G401.6 (cell line): ENCODE measurements around the gene AMIGO3.
"Not testable (repeated sequence)": the region's sequence is repeated elsewhere in the genome, so short reads cannot be mapped to it uniquely, and the experiment has no call there.

ENCODE experiments used
- FAIRE-seq: peaks from 2 replicates; lab custom pipeline; 2012; peaks lifted over from hg19 to GRCh38; lab: Jason Lieb, UNC

The AMIGO3 gene

GRCh38 chr3:49709852-49710251, 9.6 kb downstream of the AMIGO3 start:
- FAIRE-seq = no peak

- no peak for FAIRE-seq
Measured at GRCh38 chr3:49707113-49707480, 12.4 kb downstream of the AMIGO3 start.

GRCh38 chr3:49706456-49707112, 12.9 kb downstream of the AMIGO3 start:
- no peak for FAIRE-seq

GRCh38 chr3:49705390-49705960, 14.0 kb downstream of the AMIGO3 start:
- FAIRE-seq = no peak

- no peak for FAIRE-seq
Measured at GRCh38 chr3:49704629-49705028, 14.9 kb downstream of the AMIGO3 start.

GRCh38 chr3:49703956-49704355, 15.5 kb downstream of the AMIGO3 start:
- FAIRE-seq = no peak

GRCh38 chr3:49703443-49703927, 16.0 kb downstream of the AMIGO3 start:
- FAIRE-seq = no peak

- no peak for FAIRE-seq
Measured at GRCh38 chr3:49702672-49703071, 16.8 kb downstream of the AMIGO3 start.

GRCh38 chr3:49701388-49702077, 18.0 kb downstream of the AMIGO3 start:
- FAIRE-seq = no peak

- FAIRE-seq = no peak
Measured at GRCh38 chr3:49700453-49701128, 18.9 kb downstream of the AMIGO3 start.

- FAIRE-seq = no peak
Measured at GRCh38 chr3:49700014-49700413, 19.5 kb downstream of the AMIGO3 start.

- no peak for FAIRE-seq
Measured at GRCh38 chr3:49699281-49699979, 20.1 kb downstream of the AMIGO3 start.

- FAIRE-seq = not testable (repeated sequence)
Measured at GRCh38 chr3:49695350-49696015, 24.0 kb downstream of the AMIGO3 start.

GRCh38 chr3:49694409-49695070, 24.9 kb downstream of the AMIGO3 start:
- not testable (repeated sequence) for FAIRE-seq

GRCh38 chr3:49691481-49691880, 28.0 kb downstream of the AMIGO3 start:
- not testable (repeated sequence) for FAIRE-seq

- not testable (repeated sequence) for FAIRE-seq
Measured at GRCh38 chr3:49690856-49691255, 28.6 kb downstream of the AMIGO3 start.

- FAIRE-seq = not testable (repeated sequence)
Measured at GRCh38 chr3:49689908-49690624, 29.4 kb downstream of the AMIGO3 start.

- FAIRE-seq = no peak
Measured at GRCh38 chr3:49689046-49689907, 30.2 kb downstream of the AMIGO3 start, which contains the start of the genes MST1 and RNF123. Gene MST1, minus strand, starts transcription at chr3:49689474. Its CDS starts 783 bp downstream, at chr3:49688691. Gene RNF123, plus strand, starts transcription at chr3:49689557. Its CDS starts 1,609 bp downstream, at chr3:49691166.
